Muscle of leg (tissue), 11 donors: ENCODE data around the gene MKX. TPM values are rescaled to one million over a fixed set of nuclear protein-coding genes. Genes with fewer than 3 reads are reported as not detected.
"Not testable (repeated sequence)": the region's sequence is repeated elsewhere in the genome, so short reads cannot be mapped to it uniquely, and the experiment has no call there.

Source experiments
- DNase-seq: peaks from one replicate; pipeline ENCODE4 v3.0.0; 2013
- H3K27ac ChIP-seq: one replicate; pipeline ENCODE4 v1.5.1; 2013; ENCODE audit warnings: mild to moderate bottlenecking, low read length, control low read depth
- H3K27me3 ChIP-seq: one replicate; pipeline ENCODE4 v1.6.1; 2013; ENCODE audit warnings: low read length; ENCODE audit not compliant: control insufficient read depth, insufficient read depth
- H3K36me3 ChIP-seq: one replicate; pipeline ENCODE4 v1.6.1; 2013; ENCODE audit warnings: low read length; ENCODE audit not compliant: control insufficient read depth, insufficient read depth
- H3K4me1 ChIP-seq: one replicate; pipeline ENCODE4 v1.6.1; 2013; ENCODE audit warnings: low read length; ENCODE audit not compliant: control insufficient read depth, insufficient read depth
- H3K4me3 ChIP-seq: one replicate; pipeline ENCODE4 v1.5.1; 2013; ENCODE audit warnings: low read length, control low read depth
- H3K9me3 ChIP-seq: replicated peaks from 2 replicates; pipeline ENCODE4 v1.6.1; 2013; ENCODE audit warnings: low read depth, low read length; ENCODE audit not compliant: control insufficient read depth
- WGBS: methylation state at CpG from one replicate; pipeline ENCODE4 v1.1.5; 2013; ENCODE audit warnings: missing lambda C conversion rate; ENCODE audit not compliant: insufficient coverage; 5-methylcytosine and 5-hydroxymethylcytosine counted together
- polyA plus RNA-seq, 8 donors: library from polyadenylated mRNA; unstranded; fragments of 120-200 nt; gene quantifications; one replicate each; pipeline versions ENCODE4 v1.2.1 to v1.2.3, GENCODE V29; 2013; ENCODE audit warnings: inconsistent platforms in 1 of 8, low replicate concordance in 1 of 8; ENCODE audit not compliant: insufficient read length in 8 of 8, insufficient read depth in 1 of 8
- total RNA-seq: library from RNA; stranded (reverse); fragments of 120-200 nt; gene quantifications from one replicate; pipeline ENCODE4 v1.2.4, GENCODE V29; 2013

The MKX gene
- total and polyA plus RNA-seq, 9 donors = 1.8 to 26.1 (median 5.9) TPM

- no peak overlapping the region for H3K4me3 ChIP-seq
Measured at GRCh38 chr10:27695706-27696105, 49.9 kb downstream of the MKX start.

GRCh38 chr10:27695088-27695487 is 50.5 kb downstream of the MKX start:
- Histone ChIP-seq H3K9me3 (no peaks in the 10 kb centered on the region), H3K36me3 (no peaks in the 10 kb centered on the region), H3K27me3 (peaks cover 4% of the 10 kb centered on the region), H3K4me3 (no peak overlapping the region), H3K27ac (no peak overlapping the region), H3K4me1 (no peaks in the 10 kb centered on the region)
- DNase-seq = no peak
- WGBS = 90% methylated on average over 2 of the region's 6 CpGs

More at GRCh38 chr10:27695706-27696105, 49.9 kb downstream of the MKX start:
- no CpG with 5 or more reads among the region's 2 CpGs for WGBS
- no peaks in the 10 kb centered on the region for H3K9me3 ChIP-seq
- no peak for DNase-seq
- peaks cover 2% of the 10 kb centered on the region for H3K27me3 ChIP-seq
- H3K36me3 ChIP-seq = no peaks in the 10 kb centered on the region
- H3K27ac ChIP-seq = no peak overlapping the region
- H3K4me1 ChIP-seq = no peaks in the 10 kb centered on the region

- DNase-seq = no peak
- WGBS = 68% methylated on average over 3 of the region's 3 CpGs
- Histone ChIP-seq H3K4me3 (no peak overlapping the region), H3K36me3 (no peaks in the 10 kb centered on the region), H3K27ac (no peak overlapping the region), H3K9me3 (no peaks in the 10 kb centered on the region), H3K4me1 (peaks cover 2% of the 10 kb centered on the region), H3K27me3 (peaks cover 2% of the 10 kb centered on the region)
Measured at GRCh38 chr10:27692663-27693062, 53.0 kb downstream of the MKX start.

- H3K4me1 ChIP-seq = peaks cover 3% of the 10 kb centered on the region
- 64% methylated on average over 4 of the region's 4 CpGs for WGBS
- H3K4me3 ChIP-seq = no peak overlapping the region
- peaks cover 2% of the 10 kb centered on the region for H3K27me3 ChIP-seq
- H3K27ac ChIP-seq = no peak overlapping the region
- H3K36me3 ChIP-seq = no peaks in the 10 kb centered on the region
- no peak for DNase-seq
- no peaks in the 10 kb centered on the region for H3K9me3 ChIP-seq
Measured at GRCh38 chr10:27688991-27689390, 56.6 kb downstream of the MKX start.

GRCh38 chr10:27688276-27688675 is 57.3 kb downstream of the MKX start:
- Histone ChIP-seq H3K27me3 (peaks cover 2% of the 10 kb centered on the region), H3K4me3 (no peak overlapping the region), H3K9me3 (no peaks in the 10 kb centered on the region), H3K36me3 (no peaks in the 10 kb centered on the region), H3K27ac (no peak overlapping the region), H3K4me1 (peaks cover 3% of the 10 kb centered on the region)
- DNase-seq = peak; percentile 70
- no CpG with 5 or more reads among the region's 1 CpG for WGBS

- WGBS = 0% methylated on average over 2 of the region's 6 CpGs
- no peaks in the 10 kb centered on the region for H3K9me3 ChIP-seq
- H3K4me1 ChIP-seq = peaks cover 3% of the 10 kb centered on the region
- H3K27ac ChIP-seq = peak overlapping the region; percentile 55
- H3K4me3 ChIP-seq = no peak overlapping the region
- DNase-seq = peak; percentile 76
- no peaks in the 10 kb centered on the region for H3K36me3 ChIP-seq
- H3K27me3 ChIP-seq = peaks cover 2% of the 10 kb centered on the region
Measured at GRCh38 chr10:27687743-27688142, 57.9 kb downstream of the MKX start.

- H3K36me3 ChIP-seq = no peaks in the 10 kb centered on the region
- H3K27me3 ChIP-seq = peaks cover 2% of the 10 kb centered on the region
- no peak for DNase-seq
- H3K27ac ChIP-seq = peak overlapping the region; percentile 7
- H3K4me1 ChIP-seq = peaks cover 3% of the 10 kb centered on the region
- no CpG with 5 or more reads among the region's 6 CpGs for WGBS
- no peak overlapping the region for H3K4me3 ChIP-seq
- H3K9me3 ChIP-seq = no peaks in the 10 kb centered on the region
Measured at GRCh38 chr10:27687326-27687725, 58.3 kb downstream of the MKX start.

GRCh38 chr10:27685681-27686080 is 59.9 kb downstream of the MKX start:
- Histone ChIP-seq H3K27ac (no peak overlapping the region), H3K36me3 (no peaks in the 10 kb centered on the region), H3K27me3 (peaks cover 2% of the 10 kb centered on the region), H3K4me1 (peaks cover 3% of the 10 kb centered on the region), H3K4me3 (no peak overlapping the region), H3K9me3 (no peaks in the 10 kb centered on the region)
- WGBS = 87% methylated on average over 7 of the region's 8 CpGs
- no peak for DNase-seq

GRCh38 chr10:27683226-27683625 is 62.4 kb downstream of the MKX start:
- Histone ChIP-seq H3K27ac (no peak overlapping the region), H3K4me3 (no peak overlapping the region), H3K4me1 (peaks cover 15% of the 10 kb centered on the region), H3K36me3 (no peaks in the 10 kb centered on the region), H3K9me3 (no peaks in the 10 kb centered on the region), H3K27me3 (no peaks in the 10 kb centered on the region)
- DNase-seq = no peak
- WGBS = 82% methylated on average over 5 of the region's 6 CpGs

- DNase-seq, H3K27ac ChIP-seq, H3K36me3 ChIP-seq, H3K9me3 ChIP-seq, H3K27me3 ChIP-seq, H3K4me3 ChIP-seq: not testable (repeated sequence)
- H3K4me1 ChIP-seq = peaks cover 12% of the 10 kb centered on the region
- 71% methylated on average over 2 of the region's 3 CpGs for WGBS
Measured at GRCh38 chr10:27681795-27682194, 63.8 kb downstream of the MKX start.
